Urothelium cell line (cell line): Measurements from ENCODE around the gene QSOX2.

Experiments used
- DNase-seq: peaks from one replicate; pipeline ENCODE4 v3.0.0; 2011; ENCODE audit warnings: low spot score, mixed read lengths
- FAIRE-seq: peaks from 2 replicates; lab custom pipeline; 2011; peaks lifted over from hg19 to GRCh38; lab: Jason Lieb, UNC

The QSOX2 gene

DNA sequence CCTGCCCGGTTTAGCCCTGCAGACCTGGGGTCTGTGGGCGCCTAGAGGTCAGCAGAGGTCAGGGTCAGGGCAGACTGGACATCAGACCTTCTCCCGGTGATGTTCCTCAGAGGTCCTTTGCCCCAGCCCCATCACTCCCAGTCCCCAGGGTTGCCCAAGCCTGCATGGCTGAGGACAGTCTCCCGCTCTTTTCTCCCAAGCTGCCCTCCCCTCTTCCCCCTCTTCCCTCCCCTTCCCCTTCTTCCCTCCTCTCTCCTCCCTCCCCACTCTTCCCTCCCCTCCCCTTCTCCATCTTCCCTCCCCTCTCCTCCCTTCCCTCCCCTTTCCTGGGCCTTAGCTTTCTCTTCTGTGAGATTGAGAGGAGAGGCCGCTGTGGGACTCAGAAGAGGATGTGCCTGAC, 51.1 kb downstream of the QSOX2 start:
- DNase-seq (no peak), FAIRE-seq (no peak)

DNA sequence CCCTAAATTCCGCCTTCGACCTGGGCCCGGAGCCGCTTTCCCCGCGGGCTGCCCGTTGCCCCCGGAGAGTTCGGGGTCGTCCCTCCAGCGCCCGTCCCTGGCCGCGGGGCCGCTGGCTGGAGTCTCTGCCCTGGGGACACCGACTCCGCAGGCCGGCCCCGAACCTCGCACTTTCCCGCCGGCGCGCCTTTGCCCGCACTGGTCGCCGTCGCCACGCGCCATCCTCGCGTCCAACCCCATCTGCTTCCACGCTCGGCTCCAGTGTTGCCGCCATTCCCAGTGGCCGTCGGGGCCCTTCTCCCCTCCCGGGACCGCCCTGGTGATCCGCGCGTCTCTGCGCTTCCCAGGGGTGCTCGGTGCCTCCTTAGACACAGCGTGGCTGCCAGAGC, 51.7 kb downstream of the QSOX2 start:
- FAIRE-seq (no peak), DNase-seq (no peak)

DNA sequence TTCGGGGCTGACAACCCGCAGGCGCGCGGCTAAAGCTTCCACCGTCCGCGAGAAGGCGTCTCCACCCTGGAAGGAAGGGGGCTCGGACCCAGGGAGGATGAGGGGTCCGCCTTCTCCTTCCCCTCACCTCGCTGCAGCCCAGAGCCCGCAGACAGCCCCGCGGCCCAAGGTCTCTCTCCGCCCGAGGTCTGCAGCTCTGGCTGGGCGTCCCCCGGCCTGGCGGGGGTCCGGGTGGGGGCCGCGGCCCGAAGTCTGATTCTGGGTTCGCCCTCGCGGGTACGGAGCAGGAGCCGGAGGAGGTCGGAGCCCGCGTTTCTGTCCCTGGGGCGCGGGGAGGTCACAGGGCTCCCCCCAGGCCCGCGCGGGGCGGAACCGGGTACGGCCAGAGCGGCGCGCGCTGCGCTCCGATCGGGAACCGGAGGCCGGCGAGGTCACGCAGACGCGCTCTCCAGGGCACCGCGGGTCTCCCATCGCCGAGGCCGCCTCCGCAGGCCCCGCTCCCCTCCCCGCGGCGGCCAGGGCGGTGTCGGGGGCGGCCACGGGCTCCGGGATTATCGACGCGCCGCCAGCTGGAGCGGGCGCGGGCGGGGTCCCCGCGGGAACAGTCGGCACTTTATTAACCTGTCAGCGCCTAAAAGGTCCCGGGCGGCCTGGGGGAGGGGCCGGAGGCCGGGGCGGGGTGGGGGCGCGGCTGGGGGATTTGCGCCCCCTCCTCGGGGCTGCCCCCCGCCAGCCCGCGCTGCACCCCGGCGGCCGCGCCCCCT, 52.3 kb downstream of the QSOX2 start:
- DNase-seq: no peak
- no peak for FAIRE-seq

DNA sequence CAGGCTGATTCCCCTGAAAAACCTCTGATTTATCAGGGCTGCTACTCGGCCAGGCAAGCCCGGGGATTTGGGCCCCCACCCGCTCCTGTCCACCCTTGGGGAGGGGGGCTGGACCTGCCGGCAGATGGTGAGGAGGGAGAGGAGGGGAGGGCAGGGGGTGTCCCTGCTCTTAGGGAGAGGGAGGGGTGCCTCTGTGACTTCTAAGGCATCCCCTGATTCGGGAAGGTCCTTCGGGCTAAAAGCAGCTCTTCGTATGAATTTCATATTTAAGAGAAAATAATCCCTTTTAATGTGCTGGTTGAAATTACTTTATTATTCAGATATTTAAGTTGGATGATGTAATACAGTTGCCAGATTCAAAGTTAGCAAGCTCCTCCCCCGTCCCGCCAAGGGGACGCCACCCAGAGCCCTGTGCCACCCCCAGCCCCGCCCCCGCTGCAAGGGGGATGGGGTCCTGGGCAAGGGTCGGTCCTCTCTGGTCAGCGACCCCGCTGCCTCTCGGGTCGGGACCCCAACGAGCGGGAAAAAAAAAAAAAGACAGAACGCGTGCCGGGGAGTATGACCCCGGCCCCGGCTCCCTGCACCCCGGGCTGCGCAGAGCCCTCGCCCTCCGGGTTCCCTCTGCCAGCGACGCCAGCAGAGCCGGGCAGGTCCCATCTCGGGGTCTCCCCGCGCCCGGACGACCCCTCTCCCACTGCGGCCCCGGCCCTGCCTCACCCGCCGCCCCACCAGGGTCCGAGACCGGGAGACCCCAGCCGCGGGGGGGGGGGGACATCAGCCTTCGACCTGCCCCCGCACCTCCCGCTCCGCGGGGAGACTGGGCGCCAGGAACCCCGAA, 53.1 kb downstream of the QSOX2 start:
- no peak for FAIRE-seq
- DNase-seq: no peak

DNA sequence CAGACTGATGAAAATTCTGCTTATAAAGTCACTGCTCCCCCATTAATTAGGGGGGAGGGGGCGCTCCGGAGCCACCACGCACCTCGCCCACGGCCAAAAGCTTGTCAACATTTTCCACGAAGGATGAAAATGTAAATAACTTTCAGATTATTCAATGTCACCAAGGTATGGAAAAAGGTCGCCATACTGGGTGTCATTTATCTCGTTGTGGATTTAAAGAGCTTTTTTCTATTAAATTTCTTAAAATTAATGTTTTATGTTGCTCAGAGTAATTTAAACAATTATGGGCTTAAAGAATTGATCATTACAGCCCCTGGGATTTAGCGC, 53.7 kb downstream of the QSOX2 start:
- DNase-seq (no peak), FAIRE-seq (no peak)

DNA sequence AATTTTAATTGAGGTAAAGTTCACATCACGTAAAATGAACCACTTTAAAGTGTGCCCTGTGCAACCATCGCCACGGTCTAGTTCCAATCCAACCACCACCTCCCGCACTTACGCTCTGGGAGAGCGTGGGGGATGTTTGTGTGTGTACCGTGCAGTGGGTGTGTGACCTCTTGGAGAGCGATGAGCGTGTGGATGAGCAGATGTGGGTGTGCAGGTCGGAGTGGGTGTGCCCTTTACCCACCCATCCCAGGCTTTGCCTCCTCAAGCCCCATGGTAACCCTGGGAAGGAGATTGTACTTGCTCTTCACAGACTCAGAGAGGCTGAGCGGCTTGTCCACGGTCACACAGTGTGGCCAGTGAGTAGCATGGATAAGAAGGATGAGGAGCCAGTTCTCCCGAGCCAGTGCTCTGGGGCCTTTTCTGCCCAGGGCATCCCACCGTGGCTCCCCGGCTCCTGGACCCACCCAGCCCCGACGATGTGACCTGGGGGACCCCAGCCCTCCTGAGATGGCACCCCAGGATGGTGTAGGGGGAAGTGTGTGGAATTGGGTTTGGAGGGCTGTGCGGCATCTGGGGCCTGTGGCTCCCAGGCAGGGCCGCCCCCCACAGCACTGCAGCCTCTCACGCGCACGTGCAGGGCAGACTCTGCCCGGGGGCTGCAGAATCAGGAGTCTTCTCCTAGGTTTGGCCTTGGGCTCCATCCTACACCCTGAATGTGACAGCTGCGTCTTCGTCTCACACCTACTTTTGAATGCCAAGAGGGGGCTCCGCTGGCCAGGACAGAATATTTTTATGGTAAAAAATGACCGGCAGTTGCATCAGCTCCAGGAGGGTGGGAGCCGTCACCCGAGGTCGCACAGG, 54.3 kb downstream of the QSOX2 start:
- no peak for DNase-seq
- no peak for FAIRE-seq

DNA sequence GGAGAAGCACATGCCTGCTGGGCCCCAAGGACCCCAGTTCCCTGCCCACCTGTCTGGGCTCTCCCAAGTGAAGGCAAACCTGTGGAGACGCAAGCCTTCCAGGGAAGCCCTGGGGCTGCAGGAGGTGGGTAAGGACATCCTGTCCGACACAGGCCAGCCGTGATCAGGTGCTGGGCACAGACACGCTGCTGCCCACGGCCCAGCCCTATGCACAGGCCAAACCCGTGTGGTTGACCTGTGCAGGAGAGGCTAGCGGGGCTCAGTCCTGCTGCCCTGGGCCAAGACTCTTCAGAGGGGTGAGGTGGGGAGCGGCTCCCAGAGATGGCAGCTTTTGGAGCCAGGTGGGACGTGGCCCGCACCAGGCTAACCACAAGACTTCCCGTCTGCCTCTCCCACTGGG, 55.0 kb downstream of the QSOX2 start:
- no peak for FAIRE-seq
- no peak for DNase-seq

DNA sequence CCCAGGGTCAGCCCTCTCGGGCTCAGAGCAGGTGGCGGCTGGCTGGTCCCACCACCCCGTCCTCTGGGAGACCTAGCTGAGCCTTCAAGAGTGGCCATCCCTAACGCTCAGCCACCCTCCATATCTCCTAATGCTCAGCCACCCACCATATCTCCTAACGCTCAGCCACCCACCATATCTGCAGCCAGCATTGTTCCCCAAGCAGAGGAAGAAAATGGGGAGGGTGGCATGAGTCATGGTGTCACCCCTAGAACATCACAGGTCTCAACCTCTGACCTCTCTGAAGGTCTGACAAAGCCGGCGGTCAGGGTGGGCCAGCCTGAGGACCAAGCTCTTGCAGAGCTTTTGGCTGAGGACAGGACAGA, 55.4 kb downstream of the QSOX2 start:
- no peak for FAIRE-seq
- DNase-seq: no peak

DNA sequence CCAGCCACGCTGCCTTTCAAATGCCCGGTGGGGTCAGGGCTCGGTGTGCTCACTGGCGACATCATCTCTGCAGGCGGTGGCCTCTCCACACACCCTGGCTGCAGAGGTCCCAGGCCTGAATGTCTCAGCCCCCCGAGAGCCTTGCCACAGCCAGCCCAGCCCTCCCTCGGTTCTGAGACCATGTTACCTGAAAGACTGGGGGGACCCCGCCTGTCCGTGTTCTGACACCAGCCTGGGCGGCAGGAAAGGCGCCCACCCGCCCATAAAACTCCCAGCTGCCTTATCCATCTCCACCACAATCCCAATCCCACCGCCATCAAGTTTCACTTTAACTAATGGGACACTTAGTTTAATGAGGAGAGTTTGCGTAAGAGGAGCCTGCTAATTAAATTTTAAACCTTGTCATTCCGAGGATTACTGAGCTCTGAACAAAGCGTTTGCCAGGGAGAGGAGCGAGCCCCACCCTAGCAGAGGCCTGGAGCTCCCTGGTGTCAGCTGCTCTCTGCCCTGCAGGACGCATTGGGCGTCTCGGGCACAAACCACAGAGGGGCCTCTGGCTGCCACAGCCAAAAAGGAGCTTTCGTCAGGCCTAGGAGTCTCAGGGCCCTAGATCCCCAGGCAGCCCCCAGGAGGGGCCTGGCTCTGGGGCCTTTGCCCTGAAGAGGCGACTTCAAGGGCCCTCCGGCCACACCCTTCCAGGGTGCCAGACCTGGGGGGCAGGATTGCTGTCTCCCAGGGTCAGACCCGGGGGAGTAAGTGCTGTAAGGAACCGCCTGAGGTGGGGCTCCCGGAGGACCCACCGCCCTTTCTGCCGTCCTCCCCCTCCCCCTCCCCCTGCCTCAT, 56.0 kb downstream of the QSOX2 start:
- FAIRE-seq (no peak), DNase-seq (no peak)

DNA sequence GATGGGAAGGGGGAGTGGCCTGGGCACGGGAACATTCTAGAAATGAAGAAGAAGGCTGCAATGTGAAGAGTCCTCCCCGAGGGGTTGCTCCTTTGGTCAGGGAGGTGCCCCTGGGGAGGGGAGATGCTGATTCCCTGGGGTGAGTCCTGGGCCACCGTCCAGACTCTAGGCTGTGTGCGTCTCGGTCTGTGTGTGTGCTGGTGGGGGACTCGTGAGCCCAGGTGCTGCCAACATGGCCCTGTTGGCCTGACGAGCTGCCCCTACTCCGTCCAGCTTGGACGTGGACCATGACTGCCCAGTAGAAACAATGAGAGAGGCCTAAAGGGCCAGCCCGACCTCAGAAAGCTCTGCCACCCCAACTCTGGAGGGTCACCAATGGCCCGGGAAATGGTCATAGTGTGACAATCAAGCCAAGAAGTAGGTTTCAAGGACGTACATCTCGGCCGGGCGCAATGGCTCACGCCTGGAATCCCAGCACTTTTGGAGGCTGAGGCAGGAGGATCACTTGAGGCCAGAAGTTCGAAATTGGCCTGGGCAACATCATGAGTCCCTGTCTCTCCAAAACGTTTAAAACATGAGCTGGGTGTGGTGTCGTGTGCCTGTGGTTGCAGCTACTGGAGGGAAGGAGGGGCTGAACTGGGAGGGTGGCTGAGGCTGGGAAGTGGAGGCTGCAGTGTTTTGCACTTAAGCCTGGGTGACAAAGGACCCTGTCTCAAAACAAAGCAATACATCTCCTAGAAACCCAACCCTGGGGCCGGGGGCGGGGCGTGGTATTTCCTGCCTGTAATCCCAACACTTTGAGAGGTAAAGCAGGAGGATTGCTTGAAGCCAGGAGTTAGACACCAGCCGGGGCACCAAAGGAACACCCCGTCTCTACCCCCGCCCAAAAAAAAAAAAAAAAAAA, 57.7 kb downstream of the QSOX2 start:
- no peak for DNase-seq

DNA sequence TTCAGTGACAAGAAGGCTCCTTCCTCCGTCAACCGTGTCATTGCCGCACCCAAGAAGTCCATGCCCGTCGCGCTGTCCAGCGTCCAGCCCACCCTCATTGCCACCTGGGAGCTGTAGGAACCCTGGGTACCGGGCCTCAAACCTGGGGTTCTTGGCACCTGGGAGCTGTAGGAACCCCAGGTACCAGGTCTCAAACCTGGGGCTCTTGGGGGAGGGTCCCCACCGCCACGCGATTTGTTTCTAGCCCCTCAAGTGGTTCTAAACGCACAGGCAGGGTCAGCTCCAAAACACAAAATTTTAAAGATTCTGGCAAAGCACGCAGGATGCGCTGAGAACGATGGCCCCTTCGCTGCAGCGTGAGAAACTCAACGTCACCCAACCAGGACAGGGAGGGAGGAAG, 58.4 kb downstream of the QSOX2 start:
- FAIRE-seq (no peak), DNase-seq (no peak)

More for the DNA sequence above, 57.7 kb downstream of the QSOX2 start:
- no peak for FAIRE-seq

DNA sequence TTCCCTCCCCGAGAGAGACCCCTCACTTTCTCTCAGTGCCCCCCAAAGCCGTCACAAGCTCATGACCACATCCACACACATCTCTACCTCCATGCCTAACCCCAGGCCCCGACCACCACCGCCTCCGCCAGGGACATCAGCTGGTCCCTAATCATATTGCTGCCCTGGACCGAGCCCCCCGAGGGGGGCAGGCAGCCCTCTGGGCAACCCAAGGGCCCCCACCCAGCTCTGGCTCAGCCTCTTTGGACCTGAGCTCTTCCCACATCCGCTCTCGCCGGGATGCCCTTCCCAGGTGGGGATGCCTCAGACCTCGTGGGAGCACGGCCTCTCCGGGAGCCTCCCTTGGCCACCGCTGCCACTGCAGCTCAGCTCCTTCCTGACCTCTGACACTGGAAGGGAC, 59.2 kb downstream of the QSOX2 start:
- DNase-seq (no peak), FAIRE-seq (no peak)

DNA sequence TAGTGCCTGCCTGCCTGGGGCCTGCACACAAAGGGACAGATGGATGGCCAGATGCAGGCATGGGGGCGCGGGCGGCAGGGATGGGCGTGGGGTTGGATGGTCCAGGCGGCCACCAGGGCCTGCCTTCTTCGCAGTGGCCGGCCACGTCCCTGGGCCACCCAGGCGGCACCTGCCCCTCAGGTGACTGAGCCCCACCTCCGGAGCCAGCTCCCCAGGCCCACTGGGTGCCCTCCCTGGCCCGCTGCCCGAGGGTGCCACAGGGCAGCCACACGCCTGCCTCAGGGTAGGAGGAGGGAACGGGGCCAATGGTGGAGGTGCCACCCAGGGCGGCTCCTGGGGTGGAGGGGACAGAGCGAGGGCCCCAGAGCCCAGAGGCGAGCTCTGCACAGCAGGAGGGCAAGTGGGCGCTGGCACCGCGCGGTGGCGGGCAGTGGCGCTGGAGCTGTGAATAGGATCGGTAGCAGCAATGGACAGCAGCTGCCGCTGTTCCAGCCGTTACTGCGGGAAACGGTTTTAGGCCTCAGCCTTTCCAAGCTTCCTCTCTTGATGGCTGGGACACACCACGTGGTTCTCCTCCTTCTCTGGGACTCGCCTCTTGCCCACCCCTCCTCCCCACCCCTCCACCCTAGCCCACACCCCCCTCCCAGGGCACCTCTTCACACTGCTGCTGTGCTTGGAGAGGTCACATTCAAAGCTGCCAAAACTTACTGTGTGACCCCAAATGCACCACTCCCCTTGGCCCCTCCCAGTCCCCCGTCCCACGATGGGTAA, 59.8 kb downstream of the QSOX2 start:
- no peak for FAIRE-seq
- no peak for DNase-seq

DNA sequence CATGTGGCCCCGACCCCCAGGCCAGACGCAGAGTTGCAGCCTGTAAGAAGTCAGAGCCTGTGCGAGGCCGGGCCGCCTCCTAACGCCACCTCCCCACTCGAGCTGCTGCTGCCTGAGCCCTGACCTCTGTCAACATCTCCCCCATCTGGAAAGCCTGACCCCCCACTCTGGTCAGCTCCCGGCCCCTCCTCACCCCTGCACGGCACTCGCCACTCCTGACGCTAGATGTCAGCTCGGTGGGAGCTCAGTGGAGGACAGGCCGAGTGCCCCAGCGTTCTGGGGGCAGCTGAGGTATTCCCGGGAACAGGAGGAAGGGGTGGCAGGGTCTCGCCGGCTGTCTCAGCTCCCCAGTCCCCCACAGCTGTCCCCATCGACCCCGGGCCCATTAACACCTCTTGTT, 60.5 kb downstream of the QSOX2 start:
- no peak for DNase-seq
- FAIRE-seq: no peak

DNA sequence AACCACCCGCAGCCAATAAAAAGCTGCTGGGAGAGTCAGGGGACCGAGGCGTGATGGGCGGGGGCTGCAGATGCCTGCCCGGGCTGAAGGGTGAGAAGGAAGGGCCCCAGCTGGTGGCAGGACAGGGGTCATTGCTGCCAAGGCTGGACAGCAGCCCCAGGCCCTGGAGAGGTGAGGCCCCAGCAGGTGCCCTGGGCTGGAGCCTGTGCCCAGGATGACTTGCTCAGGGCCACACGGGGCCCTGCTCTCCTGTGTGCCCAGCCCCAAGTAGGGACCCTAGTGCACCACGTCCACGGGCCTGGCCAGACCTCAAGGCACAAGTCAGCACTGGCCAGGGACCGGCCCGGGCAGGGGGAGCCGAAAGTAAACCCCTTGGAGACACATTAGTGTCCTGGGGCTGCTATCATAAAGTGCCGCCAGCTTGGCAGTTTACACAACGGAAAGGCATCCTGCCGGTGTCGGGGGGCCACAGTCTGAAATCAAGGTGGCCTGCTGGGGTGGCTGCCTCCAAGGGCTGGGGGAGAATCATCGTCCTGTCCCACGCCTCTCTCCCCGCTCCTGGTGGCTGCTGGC, 62.7 kb downstream of the QSOX2 start:
- DNase-seq (no peak), FAIRE-seq (no peak)

DNA sequence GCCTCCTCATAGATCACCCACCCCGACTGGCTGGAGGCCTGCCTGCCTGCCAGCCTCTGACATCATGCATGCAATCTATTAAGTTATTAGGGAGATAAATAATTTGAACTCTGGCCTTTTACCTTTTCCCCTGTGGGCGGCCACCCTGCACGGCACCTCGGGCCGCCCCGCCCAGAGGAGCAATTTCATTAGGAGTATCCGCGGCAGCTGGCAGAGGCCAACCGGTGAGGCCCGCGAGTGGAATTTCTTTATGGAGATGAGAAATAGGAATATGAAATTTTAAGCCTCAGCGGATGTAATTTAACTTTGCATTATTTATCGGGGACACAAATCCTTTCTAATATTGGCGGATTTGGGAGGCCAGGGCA, 63.2 kb downstream of the QSOX2 start:
- DNase-seq (no peak), FAIRE-seq (no peak)

DNA sequence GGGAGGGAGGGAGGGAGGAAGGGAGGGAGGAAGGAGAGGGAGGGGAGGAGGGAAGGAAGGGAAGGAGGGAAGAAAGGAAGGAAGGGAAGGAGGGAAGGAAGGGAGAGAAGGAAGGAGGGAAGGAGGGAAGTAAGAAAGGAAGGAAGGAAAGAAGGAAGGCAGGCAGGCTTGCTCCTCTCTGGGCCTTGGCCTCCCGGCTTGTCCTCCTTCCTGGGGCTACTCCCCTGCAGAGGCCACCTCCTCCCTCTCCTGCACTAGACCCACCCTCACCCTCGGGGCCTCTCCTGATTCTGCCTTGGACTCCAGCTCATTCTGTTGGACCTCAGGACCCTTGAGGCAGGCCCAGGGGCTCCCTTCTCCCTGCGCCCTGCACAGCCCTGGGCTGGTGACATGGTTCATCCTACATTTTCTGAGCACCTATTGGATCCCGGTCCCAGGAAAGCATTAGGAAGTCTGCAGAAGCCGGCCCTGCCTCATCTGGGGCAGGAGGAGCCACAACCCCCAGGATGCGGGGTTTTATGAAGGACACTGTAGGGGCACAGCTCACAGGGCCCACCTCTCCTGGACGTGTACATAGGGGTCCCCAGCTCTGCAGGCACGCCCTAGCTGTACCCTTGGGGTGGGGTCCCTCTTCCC, 63.7 kb downstream of the QSOX2 start:
- DNase-seq (no peak), FAIRE-seq (no peak)

DNA sequence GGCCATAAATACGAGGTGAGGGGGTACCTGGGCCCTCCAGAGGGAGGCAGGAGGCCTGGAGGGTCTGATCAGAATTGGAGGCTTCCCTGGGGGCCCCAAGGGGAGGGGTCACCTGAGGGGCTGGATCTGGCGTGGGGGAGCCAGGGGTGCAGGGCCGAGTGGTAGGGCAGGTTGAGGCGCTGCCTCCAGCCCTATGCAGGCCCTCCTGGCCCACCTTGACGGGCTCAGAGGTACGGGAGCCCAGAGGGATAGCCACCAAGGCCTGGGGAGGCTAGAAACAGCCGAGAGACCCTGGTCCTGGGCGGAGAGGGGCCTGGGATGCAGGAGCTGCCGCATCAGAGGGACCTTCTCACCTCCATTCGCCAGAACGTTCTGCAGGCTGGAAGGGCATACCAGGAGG, 65.0 kb downstream of the QSOX2 start:
- FAIRE-seq (no peak), DNase-seq (no peak)
